Right lobe of liver (tissue), 4 donors: ENCODE measurements around the gene CACNA1D.

Source experiments
- CTCF ChIP-seq, 4 donors: fragments of 200-600 bp in 3 of 4; fragments of 450-650 bp in 1 of 4; IDR thresholded peaks; one replicate each; pipeline versions ENCODE4 v1.5.1 to v1.8.0; 2016 to 2022; ENCODE audit warnings: antibody characterized with exemption in 4 of 4, mild to moderate bottlenecking in 2 of 4
- POLR2A ChIP-seq: fragments of 450-650 bp; IDR thresholded peaks from one replicate; pipeline ENCODE4 v1.6.1; 2017; ENCODE audit warnings: antibody characterized with exemption, mild to moderate bottlenecking
- donor health status: DM: no; HTN: no; CAD: no.
- donor health status: DM: no; HTN: no; CAD: no.
- donor health status: DM: no; HTN: yes; CAD: no.

GRCh38 chr3:53599771-53600170 is 105.4 kb downstream of the CACNA1D start:
- TF ChIP-seq CTCF (IDR thresholded peaks at IDR 0.05) (no peak), POLR2A (no peak)
